ENCODE measurements around the gene ACBD3. TPM values are rescaled to one million over a fixed set of nuclear protein-coding genes. Genes with fewer than 3 reads are reported as not detected.

ACBD3 gene
- total RNA-seq, 2 donors from 2014 or later: 27.6 to 30.3 TPM

- DNase-seq (ENCODE audit: low spot score) (no peak), ATAC-seq (no peak)
- Mint-ChIP-seq H3K4me3 (no peak overlapping the region), H3K27me3 (peaks cover 0 to 4% of the 10 kb centered on the region in 2 donors), H3K36me3 (no peaks in the 10 kb centered on the region), H3K4me1 (ENCODE audit: low read depth in 2 of 2) (peaks cover 0 to 3% of the 10 kb centered on the region in 2 donors), H3K9me3 (no peaks in the 10 kb centered on the region), H3K27ac (no peak overlapping the region)
Measured at GRCh38 chr1:226135709-226136108, 50.8 kb downstream of the ACBD3 start.

DNA sequence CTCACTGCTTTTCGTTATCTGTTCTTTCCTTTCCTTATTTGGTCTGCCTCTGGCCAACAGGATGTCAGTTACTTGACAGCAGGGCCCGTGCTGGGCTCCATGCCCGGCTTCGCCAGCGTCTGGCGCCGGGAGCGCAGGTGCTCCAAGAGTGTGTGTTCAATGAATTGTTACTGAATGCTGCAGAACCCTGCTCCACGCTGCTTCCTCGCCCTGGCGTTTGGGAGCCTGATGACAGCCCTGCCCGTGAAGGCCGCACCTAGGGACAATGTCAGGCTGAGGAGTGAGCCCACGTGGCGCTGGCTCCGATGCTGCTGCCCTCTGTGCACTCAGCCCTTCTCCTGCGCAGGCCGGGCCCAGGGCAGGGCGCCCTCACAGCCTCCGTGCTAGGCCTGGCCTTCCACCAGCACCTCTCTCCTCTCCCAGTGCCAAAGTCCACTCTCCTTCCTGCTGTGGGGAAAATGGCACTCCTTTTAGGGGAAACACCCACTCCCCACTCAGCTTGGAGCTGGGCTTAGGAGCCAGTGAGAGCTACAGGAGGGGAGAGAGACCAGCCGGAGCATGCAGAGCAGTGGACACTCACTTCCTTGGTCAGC is 51.4 kb downstream of the ACBD3 start:
- H3K4me1 Mint-ChIP-seq (ENCODE audit: low read depth in 2 of 2): peaks cover 0 to 3% of the 10 kb centered on the region in 2 donors
- no peak overlapping the region for H3K4me3 Mint-ChIP-seq
- H3K27ac Mint-ChIP-seq: no peak overlapping the region
- peaks cover 0 to 4% of the 10 kb centered on the region in 2 donors for H3K27me3 Mint-ChIP-seq
- H3K9me3 Mint-ChIP-seq: no peaks in the 10 kb centered on the region
- DNase-seq (ENCODE audit: low spot score) (no peak), ATAC-seq (peak in 1 of 2 donors; percentile 46)
- H3K36me3 Mint-ChIP-seq: no peaks in the 10 kb centered on the region

GRCh38 chr1:226134170-226135058 is 52.1 kb downstream of the ACBD3 start:
- ATAC-seq: peak in 1 of 2 donors; percentile 48
- H3K36me3 Mint-ChIP-seq: no peaks in the 10 kb centered on the region
- no peaks in the 10 kb centered on the region for H3K9me3 Mint-ChIP-seq
- H3K4me1 Mint-ChIP-seq (ENCODE audit: low read depth in 2 of 2): peaks cover 0 to 3% of the 10 kb centered on the region in 2 donors
- H3K27ac Mint-ChIP-seq: peak overlapping the region in 1 of 2 donors; percentile 87
- no peak for DNase-seq (ENCODE audit: low spot score)
- no peak overlapping the region for H3K4me3 Mint-ChIP-seq
- peaks cover 0 to 4% of the 10 kb centered on the region in 2 donors for H3K27me3 Mint-ChIP-seq

DNA sequence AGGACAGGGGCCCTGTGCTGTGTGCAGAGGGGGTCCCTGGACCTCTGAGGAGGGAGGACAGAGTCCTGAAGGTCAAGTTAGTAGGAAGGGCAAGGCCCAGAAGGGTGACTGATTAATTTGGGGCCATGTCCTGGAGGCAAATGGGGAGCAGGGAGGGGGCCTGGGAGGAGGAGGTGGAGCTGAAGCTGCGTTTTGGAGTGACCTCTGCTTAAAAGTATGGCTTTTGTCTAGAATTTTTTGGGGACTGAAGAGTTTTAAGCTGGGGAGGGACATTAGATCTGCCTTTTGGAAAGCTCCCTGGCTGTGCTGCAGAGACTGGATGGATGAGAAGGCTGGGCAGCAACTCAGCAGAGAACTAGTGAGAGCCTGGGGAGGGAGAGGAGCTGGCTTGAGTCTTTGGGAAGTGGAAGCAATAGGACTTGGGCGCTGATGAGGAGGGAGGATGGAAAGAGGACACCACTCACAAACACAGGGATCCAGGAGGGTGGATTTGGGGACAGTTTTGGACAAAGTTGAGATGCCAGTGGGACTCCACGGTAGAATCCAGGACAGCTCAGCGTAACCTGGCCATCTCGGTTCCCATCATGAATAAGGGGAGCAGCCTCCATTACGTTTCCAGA is 52.9 kb downstream of the ACBD3 start:
- Mint-ChIP-seq H3K27me3 (peaks cover 0 to 4% of the 10 kb centered on the region in 2 donors), H3K9me3 (no peaks in the 10 kb centered on the region), H3K4me3 (no peak overlapping the region), H3K36me3 (no peaks in the 10 kb centered on the region), H3K4me1 (ENCODE audit: low read depth in 2 of 2) (peaks cover 0 to 3% of the 10 kb centered on the region in 2 donors), H3K27ac (peak overlapping the region in 1 of 2 donors; percentile 87)
- no peak for ATAC-seq
- no peak for DNase-seq (ENCODE audit: low spot score)

DNA sequence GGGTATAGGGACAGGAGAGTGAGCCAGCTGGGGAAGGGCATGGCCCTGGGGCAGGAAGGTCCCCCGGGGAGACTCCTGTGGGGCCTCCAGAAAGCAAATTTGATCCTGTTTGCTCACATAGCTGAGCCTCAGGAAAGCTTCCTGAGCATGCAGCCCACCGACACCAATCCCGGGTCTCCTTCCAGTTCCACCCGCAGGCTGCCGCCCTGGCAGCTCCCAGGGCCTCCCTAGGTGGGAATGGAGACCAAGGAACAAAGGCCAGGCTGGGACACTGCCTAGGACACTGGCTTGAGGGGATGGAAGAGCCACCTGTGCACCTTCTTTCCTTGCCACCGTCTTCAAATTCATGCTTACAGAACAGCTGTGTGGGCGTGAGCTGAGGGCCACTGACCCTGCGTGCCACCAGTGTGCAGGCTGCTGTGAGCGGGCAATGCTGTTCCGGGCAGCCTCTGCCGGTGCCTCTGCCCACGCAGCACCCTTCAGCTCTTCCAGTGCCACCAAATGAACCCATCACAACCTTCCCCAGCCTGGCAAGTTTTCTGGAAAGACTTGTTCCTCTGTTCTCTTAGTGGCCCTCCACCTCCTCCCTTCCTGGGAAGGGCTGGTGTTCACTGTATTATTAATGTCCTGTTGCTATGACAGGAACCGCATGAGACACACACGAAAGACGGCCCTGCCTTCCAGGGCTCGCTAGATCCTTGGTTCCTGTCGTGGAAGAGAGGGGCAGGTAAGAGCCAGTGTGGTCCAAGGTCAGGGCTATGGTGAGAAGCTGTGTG is 53.6 kb downstream of the ACBD3 start:
- Mint-ChIP-seq H3K27me3 (peaks cover 0 to 4% of the 10 kb centered on the region in 2 donors), H3K4me1 (ENCODE audit: low read depth in 2 of 2) (peaks cover 0 to 3% of the 10 kb centered on the region in 2 donors), H3K4me3 (no peak overlapping the region), H3K9me3 (no peaks in the 10 kb centered on the region), H3K27ac (peak overlapping the region in 1 of 2 donors; percentile 87), H3K36me3 (no peaks in the 10 kb centered on the region)
- DNase-seq (ENCODE audit: low spot score) (no peak), ATAC-seq (no peak)

DNA sequence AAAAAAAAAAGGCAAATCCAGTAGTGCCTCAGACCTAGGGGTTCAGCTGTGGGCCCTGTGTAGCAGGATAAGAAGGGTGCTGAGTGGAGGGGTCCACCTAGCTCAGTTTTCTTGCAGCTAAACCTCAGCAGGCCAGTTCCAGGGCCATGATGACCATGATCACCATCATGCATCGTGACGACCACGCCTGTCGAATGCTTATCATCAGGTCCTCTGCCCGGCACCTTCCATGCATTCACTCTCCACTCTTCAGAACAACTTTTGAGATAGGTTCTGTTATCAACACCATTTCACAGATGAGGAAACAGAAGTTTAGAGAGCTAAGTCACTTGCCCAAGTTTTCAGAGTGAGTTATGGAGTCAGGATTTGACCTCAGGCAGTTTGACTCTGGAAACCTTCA is 54.9 kb downstream of the ACBD3 start:
- Mint-ChIP-seq H3K27ac (no peak overlapping the region), H3K9me3 (no peaks in the 10 kb centered on the region), H3K4me1 (ENCODE audit: low read depth in 2 of 2) (peaks cover 3 to 8% of the 10 kb centered on the region in 2 donors), H3K36me3 (no peaks in the 10 kb centered on the region), H3K4me3 (no peak overlapping the region), H3K27me3 (peaks cover 0 to 4% of the 10 kb centered on the region in 2 donors)
- DNase-seq (ENCODE audit: low spot score) (no peak), ATAC-seq (no peak)

DNA sequence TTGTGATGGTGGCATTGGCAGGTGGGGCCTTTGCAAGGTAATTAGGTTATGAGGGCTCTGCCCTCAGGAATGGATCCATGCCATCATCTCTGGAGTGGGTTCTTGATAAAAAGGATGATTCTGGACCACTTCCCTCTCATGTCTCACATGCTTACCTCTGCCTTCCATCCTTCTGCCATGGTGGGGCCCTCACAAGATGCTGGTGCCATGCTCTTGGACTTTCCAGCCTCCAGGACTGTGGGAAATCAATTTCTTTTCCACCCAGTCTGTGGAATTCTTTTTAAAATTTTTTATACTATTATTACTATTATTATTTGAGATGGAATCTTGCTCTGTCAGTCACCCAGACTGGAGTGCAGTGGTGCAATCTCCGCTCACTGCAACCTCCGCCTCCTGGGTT is 57.3 kb downstream of the ACBD3 start:
- no peak overlapping the region for H3K4me3 Mint-ChIP-seq
- H3K27ac Mint-ChIP-seq: no peak overlapping the region
- no peaks in the 10 kb centered on the region for H3K36me3 Mint-ChIP-seq
- ATAC-seq (no peak), DNase-seq (ENCODE audit: low spot score) (no peak)
- H3K4me1 Mint-ChIP-seq (ENCODE audit: low read depth in 2 of 2): peaks cover 10 to 17% of the 10 kb centered on the region in 2 donors
- H3K9me3 Mint-ChIP-seq: no peaks in the 10 kb centered on the region
- H3K27me3 Mint-ChIP-seq: peaks cover 0 to 4% of the 10 kb centered on the region in 2 donors

DNA sequence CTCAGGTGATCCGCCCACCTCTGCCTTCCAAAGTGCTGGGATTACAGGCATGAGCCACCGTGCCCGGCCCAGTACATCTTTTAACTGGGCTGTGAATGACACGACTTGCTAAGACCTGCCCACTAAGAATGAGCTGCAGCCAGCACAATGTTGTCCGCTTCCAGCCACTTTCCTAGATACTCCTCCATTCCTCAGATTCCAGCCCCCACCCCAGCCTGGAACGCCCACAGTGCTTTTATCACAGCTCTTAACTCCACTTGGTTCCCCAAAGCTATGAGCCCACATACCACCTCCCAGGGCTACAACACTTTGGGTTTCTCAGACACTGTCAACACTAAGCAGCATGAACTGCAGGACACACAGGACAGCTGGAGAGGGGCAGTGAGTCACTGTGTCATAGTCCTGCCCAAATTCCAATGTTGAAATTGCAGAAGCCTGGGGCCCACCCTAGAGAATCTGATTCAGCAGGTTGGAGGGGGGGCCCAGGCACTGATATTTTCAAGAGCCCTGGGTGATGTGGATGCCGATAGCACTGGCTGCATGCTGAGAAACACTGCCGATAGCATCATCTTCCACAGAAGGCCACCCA is 58.0 kb downstream of the ACBD3 start:
- no peak overlapping the region for H3K27ac Mint-ChIP-seq
- H3K27me3 Mint-ChIP-seq: peaks cover 0 to 4% of the 10 kb centered on the region in 2 donors
- H3K4me3 Mint-ChIP-seq: no peak overlapping the region
- no peaks in the 10 kb centered on the region for H3K36me3 Mint-ChIP-seq
- no peaks in the 10 kb centered on the region for H3K9me3 Mint-ChIP-seq
- ATAC-seq (no peak), DNase-seq (ENCODE audit: low spot score) (no peak)
- H3K4me1 Mint-ChIP-seq (ENCODE audit: low read depth in 2 of 2): peaks cover 10 to 23% of the 10 kb centered on the region in 2 donors

- Mint-ChIP-seq H3K27ac (no peak overlapping the region), H3K36me3 (no peaks in the 10 kb centered on the region), H3K9me3 (no peaks in the 10 kb centered on the region), H3K27me3 (no peaks in the 10 kb centered on the region), H3K4me1 (ENCODE audit: low read depth in 2 of 2) (peaks cover 10 to 25% of the 10 kb centered on the region in 2 donors), H3K4me3 (no peak overlapping the region)
- DNase-seq (ENCODE audit: low spot score) (no peak), ATAC-seq (no peak)
Measured at GRCh38 chr1:226126824-226127569, 59.5 kb downstream of the ACBD3 start.

DNA sequence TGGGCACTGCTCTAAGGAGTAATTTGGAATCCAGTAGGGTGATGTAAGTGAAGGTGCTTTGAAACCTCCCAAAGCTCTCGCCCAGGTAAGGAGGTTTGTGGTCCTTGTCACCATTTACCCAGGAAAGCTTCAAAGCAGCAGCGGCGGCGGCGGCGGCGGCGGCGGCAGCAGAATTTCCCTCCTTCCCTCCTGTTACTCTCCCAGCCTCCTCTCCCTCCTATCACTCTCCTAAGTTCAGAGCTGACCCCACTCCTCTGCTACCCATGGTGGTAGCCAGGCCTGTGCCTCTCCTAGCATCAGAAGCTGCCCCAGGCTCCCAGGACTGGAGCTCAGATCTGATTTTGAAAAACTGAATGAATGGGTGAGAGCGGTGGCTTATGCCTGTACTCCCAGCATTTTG is 60.7 kb downstream of the ACBD3 start:
- Mint-ChIP-seq H3K27ac (no peak overlapping the region), H3K9me3 (no peaks in the 10 kb centered on the region), H3K4me3 (no peak overlapping the region), H3K4me1 (ENCODE audit: low read depth in 2 of 2) (peaks cover 12 to 28% of the 10 kb centered on the region in 2 donors), H3K27me3 (no peaks in the 10 kb centered on the region), H3K36me3 (no peaks in the 10 kb centered on the region)
- DNase-seq (ENCODE audit: low spot score) (no peak), ATAC-seq (no peak)

- Mint-ChIP-seq H3K4me1 (ENCODE audit: low read depth in 2 of 2) (peaks cover 17 to 29% of the 10 kb centered on the region in 2 donors), H3K36me3 (no peaks in the 10 kb centered on the region), H3K27ac (peak overlapping the region in 1 of 2 donors; percentile 14), H3K4me3 (no peak overlapping the region), H3K9me3 (no peaks in the 10 kb centered on the region), H3K27me3 (no peaks in the 10 kb centered on the region)
- peak in 1 of 2 donors; percentile 31 for ATAC-seq
- DNase-seq (ENCODE audit: low spot score): peak; percentile 84
Measured at GRCh38 chr1:226125097-226125630, 61.4 kb downstream of the ACBD3 start.

All from natural killer cell treated with Interleukin-12 subunit alpha and Interleukin-12 subunit beta and Interleukin-15 and Interleukin-18, amount 100 ng/mL, for 72 hours (primary cell).